CD4-positive, CD25-positive, alpha-beta regulatory T cell (primary cell): Measurements from ENCODE around the gene ZC2HC1B. TPM values are rescaled to one million over a fixed set of nuclear protein-coding genes. Genes with fewer than 3 reads are reported as not detected.
"Not testable (repeated sequence)": the region's sequence is repeated elsewhere in the genome, so short reads cannot be mapped to it uniquely, and the experiment has no call there.

ENCODE experiments used
- ATAC-seq, 2 donors: fragments of 150-1000 bp; cut with Tn5 transposase; one replicate each; pipeline ENCODE4 v1.10.0; 2021; ENCODE audit warnings: low read depth in 2 of 2, moderate number of reproducible peaks in 2 of 2, moderate library complexity in 1 of 2
- DNase-seq, 3 donors: peaks; one replicate each; pipeline versions ENCODE4 v3.0.0 to v3.0.0-alpha.2; 2012 to 2022; ENCODE audit warnings: mixed read lengths in 1 of 3
- H3K27ac ChIP-seq: one replicate; pipeline ENCODE4 v1.7.0; 2013; ENCODE audit warnings: mild to moderate bottlenecking, low read length; ENCODE audit not compliant: insufficient read depth, poor library complexity, severe bottlenecking
- H3K27me3 ChIP-seq: one replicate; pipeline ENCODE4 v1.7.0; 2013; ENCODE audit warnings: low read length; ENCODE audit not compliant: control insufficient read depth, insufficient read depth
- H3K36me3 ChIP-seq: one replicate; pipeline ENCODE4 v1.7.0; 2013; ENCODE audit warnings: mild to moderate bottlenecking, low read length, moderate library complexity; ENCODE audit not compliant: control insufficient read depth, insufficient read depth
- H3K4me1 ChIP-seq: 2 replicates; pipeline ENCODE4 v1.7.0; 2013; ENCODE audit warnings: mild to moderate bottlenecking, low read length; ENCODE audit not compliant: insufficient read depth, control insufficient read depth, poor library complexity, severe bottlenecking
- H3K4me3 ChIP-seq: one replicate; pipeline ENCODE4 v1.7.0; 2013; ENCODE audit warnings: low read depth, mild to moderate bottlenecking, low read length, moderate library complexity
- H3K9me3 ChIP-seq, 2 experiments: 1 replicate in 1 of 2; 2 replicates in 1 of 2; pipeline ENCODE4 v1.7.0; 2013; ENCODE audit warnings: low read length in 2 of 2, mild to moderate bottlenecking in 1 of 2, moderate library complexity in 1 of 2; ENCODE audit not compliant: control insufficient read depth in 2 of 2
- H3K27ac Mint-ChIP-seq, 3 donors: one replicate each; pipeline ENCODE4 v1.8.0; 2020 to 2022; ENCODE audit warnings: mild to moderate bottlenecking in 3 of 3, mixed read lengths in 3 of 3, moderate library complexity in 2 of 3
- H3K27me3 Mint-ChIP-seq: one replicate; pipeline ENCODE4 v1.8.0; 2022; ENCODE audit warnings: mild to moderate bottlenecking, mixed read lengths
- H3K36me3 Mint-ChIP-seq: one replicate; pipeline ENCODE4 v1.8.0; 2020; ENCODE audit warnings: mixed read lengths
- H3K4me1 Mint-ChIP-seq, 4 donors: one replicate each; pipeline ENCODE4 v1.8.0; 2020 to 2022; ENCODE audit warnings: mixed read lengths in 4 of 4, mild to moderate bottlenecking in 1 of 4
- H3K4me3 Mint-ChIP-seq, 4 donors: one replicate each; pipeline ENCODE4 v1.8.0; 2020 to 2022; ENCODE audit warnings: mild to moderate bottlenecking in 4 of 4, mixed read lengths in 4 of 4, moderate library complexity in 3 of 4
- H3K9me3 Mint-ChIP-seq, 7 donors: one replicate each; pipeline ENCODE4 v1.8.0; 2020 to 2022; ENCODE audit warnings: mixed read lengths in 7 of 7, mild to moderate bottlenecking in 3 of 7, moderate library complexity in 2 of 7
- polyA plus RNA-seq, 4 donors: library from polyadenylated mRNA; unstranded; fragments of 300-500 nt; fragmentation: Illumina TruSeq; gene quantifications; one replicate each; pipeline ENCODE4 v1.2.3, GENCODE V29; 2021
- total RNA-seq: library from RNA; stranded (reverse); gene quantifications from one replicate; pipeline ENCODE4 v1.2.3, GENCODE V29; 2022

Gene ZC2HC1B
- total and polyA plus RNA-seq, 5 donors from 2014 or later: not detected

DNA sequence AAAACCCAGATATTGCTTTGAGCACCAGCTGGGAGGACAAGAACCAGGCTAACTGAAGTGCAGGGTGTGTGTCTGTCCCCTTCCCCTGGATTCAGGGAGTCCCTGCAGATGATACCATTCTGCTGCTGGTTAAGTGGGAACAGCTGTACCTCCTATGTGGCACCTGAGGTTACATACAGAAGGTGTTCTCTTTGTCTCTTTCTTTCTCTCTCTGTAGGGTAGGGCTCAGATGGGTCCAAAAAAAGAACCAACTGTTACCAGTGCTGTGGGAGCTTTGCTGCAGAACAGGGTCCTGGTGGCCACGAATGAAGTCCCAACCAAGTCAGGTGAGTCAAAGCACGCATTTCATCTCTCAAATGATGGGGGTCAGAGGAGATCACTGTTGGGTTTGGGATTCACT lies 38.6 kb downstream of the ZC2HC1B start:
- no peak for ATAC-seq
- H3K9me3 ChIP-seq: no peaks in the 10 kb centered on the region

DNA sequence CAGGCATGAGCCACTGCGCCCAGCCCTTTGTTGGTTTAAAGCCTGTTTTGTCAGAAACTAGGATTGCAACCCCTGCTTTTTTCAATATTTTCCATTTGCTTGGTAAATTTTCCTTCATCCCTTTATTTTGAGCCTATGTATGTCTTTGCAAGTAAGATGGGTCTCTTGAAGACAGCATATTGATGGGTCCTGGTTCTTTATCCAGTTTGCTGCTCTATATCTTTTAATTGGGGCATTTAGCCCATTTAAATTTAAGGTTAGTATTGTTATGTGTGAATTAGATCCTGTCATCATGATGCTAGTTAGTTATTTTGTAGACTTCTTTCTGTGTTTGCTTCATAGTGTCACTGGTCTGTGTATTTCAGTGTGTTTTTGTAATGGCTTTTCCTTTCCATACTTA lies 46.8 kb downstream of the ZC2HC1B start:
- Histone ChIP-seq H3K4me1 (no peaks in the 10 kb centered on the region), H3K36me3 (no peaks in the 10 kb centered on the region), H3K27ac (no peak overlapping the region), H3K4me3 (no peak overlapping the region), H3K9me3 (peaks cover 8 to 14% of the 10 kb centered on the region in 2 experiments), H3K27me3 (no peaks in the 10 kb centered on the region)
- DNase-seq (no peak), ATAC-seq (no peak)
- H3K27me3 Mint-ChIP-seq: no peaks in the 10 kb centered on the region
- H3K27ac Mint-ChIP-seq: no peak overlapping the region
- H3K9me3 Mint-ChIP-seq: peaks cover 4 to 24% (median 10%) of the 10 kb centered on the region in 7 donors
- H3K36me3 Mint-ChIP-seq: peaks cover 25% of the 10 kb centered on the region
- no peaks in the 10 kb centered on the region for H3K4me1 Mint-ChIP-seq
- no peak overlapping the region for H3K4me3 Mint-ChIP-seq

More for the DNA sequence above, 38.6 kb downstream of the ZC2HC1B start:
- DNase-seq: no peak
- no peak overlapping the region for H3K4me3 ChIP-seq
- no peaks in the 10 kb centered on the region for H3K36me3 ChIP-seq
- no peak overlapping the region for H3K27ac ChIP-seq
- H3K4me1 ChIP-seq: no peaks in the 10 kb centered on the region
- H3K27ac Mint-ChIP-seq: peak overlapping the region in 1 of 3 donors; percentile 43
- H3K36me3 Mint-ChIP-seq: peaks cover 16% of the 10 kb centered on the region
- H3K9me3 Mint-ChIP-seq: peaks cover 0 to 8% (median 1%) of the 10 kb centered on the region in 7 donors
- peaks cover 0 to 21% (median 9%) of the 10 kb centered on the region in 4 donors for H3K4me1 Mint-ChIP-seq
- H3K27me3 ChIP-seq: no peaks in the 10 kb centered on the region
- H3K4me3 Mint-ChIP-seq: no peak overlapping the region
- no peaks in the 10 kb centered on the region for H3K27me3 Mint-ChIP-seq

DNA sequence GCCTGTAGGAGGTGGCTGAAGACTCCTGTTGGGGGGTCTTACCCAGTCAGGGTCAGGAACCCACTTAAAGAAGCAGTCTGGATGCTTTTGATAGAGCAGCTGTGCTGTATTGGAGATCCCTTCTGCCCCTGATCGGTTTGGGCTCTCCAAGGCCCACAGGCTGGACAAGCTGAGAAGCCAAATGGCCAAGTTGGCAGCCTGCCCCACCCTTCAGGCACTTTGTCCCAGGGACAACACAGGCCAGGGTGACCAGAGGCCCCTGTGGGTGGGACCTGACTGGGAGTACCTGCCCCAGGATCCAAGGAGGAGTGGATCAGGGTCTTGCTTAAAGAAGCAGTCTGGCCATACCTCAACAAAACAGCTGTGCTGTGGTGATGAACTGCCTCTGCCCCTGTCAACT lies 48.4 kb downstream of the ZC2HC1B start:
- Mint-ChIP-seq H3K27ac (no peak overlapping the region), H3K4me3 (no peak overlapping the region), H3K9me3 (peaks cover 4 to 29% (median 10%) of the 10 kb centered on the region in 7 donors), H3K36me3 (peaks cover 30% of the 10 kb centered on the region), H3K4me1 (no peaks in the 10 kb centered on the region), H3K27me3 (no peaks in the 10 kb centered on the region)
- Histone ChIP-seq H3K4me3 (no peak overlapping the region), H3K9me3 (peaks cover 8 to 14% of the 10 kb centered on the region in 2 experiments), H3K4me1 (no peaks in the 10 kb centered on the region), H3K36me3 (no peaks in the 10 kb centered on the region), H3K27ac (no peak overlapping the region), H3K27me3 (peaks cover 1% of the 10 kb centered on the region)
- no peak for ATAC-seq
- no peak for DNase-seq

DNA sequence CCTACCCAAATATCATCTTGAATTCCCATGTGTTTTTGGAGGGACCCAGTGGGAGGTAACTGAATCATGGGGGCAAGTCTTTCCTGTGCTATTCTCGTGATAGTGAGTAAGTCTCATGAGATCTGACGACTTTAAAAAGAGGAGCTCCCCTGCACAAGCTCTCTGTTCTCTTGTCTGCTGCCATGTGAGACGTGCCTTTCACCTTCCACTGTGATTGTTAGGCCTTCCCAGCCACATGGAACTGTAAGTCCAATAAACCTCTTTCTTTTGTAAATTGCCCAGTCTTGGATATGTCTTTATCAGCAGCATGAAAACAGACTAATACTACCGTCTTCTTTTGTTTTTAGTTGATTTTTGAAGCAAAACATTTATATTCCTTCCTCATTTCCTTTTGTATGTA lies 52.8 kb downstream of the ZC2HC1B start:
- not testable (repeated sequence) for H3K27ac Mint-ChIP-seq, H3K4me1 Mint-ChIP-seq, H3K27me3 ChIP-seq, H3K27ac ChIP-seq, H3K36me3 ChIP-seq, H3K27me3 Mint-ChIP-seq, H3K4me3 ChIP-seq, H3K4me1 ChIP-seq, ATAC-seq, DNase-seq, H3K4me3 Mint-ChIP-seq
- H3K9me3 ChIP-seq: peaks cover 11 to 15% of the 10 kb centered on the region in 2 experiments
- H3K36me3 Mint-ChIP-seq: peaks cover 19% of the 10 kb centered on the region
- H3K9me3 Mint-ChIP-seq: peaks cover 3 to 23% (median 12%) of the 10 kb centered on the region in 7 donors

DNA sequence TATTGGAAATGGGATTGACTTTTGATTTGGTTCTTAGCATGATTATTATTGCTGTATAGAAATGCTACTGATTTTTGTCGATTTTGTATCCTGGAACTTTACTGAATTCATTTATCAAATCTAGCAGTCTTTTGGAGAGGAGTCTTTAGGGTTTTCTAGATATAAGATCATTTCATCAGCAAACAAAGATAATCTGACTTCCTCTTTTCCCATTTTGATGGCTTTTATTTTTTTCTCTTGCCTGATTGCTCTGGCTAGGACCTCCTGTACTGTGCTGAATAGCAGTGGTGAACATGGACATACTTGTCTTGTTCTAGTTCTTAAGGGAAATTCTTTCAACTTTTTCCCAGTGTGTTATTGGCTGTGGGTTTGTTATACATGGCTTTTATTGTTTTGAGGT lies 64.6 kb downstream of the ZC2HC1B start:
- H3K36me3 Mint-ChIP-seq: no peaks in the 10 kb centered on the region
- peaks cover 6 to 16% (median 7%) of the 10 kb centered on the region in 7 donors for H3K9me3 Mint-ChIP-seq
- DNase-seq: no peak
- Histone ChIP-seq H3K36me3 (no peaks in the 10 kb centered on the region), H3K4me3 (no peak overlapping the region), H3K9me3 (no peaks in the 10 kb centered on the region), H3K27me3 (no peaks in the 10 kb centered on the region), H3K27ac (no peak overlapping the region), H3K4me1 (no peaks in the 10 kb centered on the region)
- H3K4me3 Mint-ChIP-seq: no peak overlapping the region
- ATAC-seq: no peak
- H3K27me3 Mint-ChIP-seq: peaks cover 28% of the 10 kb centered on the region
- no peaks in the 10 kb centered on the region for H3K4me1 Mint-ChIP-seq
- no peak overlapping the region for H3K27ac Mint-ChIP-seq

DNA sequence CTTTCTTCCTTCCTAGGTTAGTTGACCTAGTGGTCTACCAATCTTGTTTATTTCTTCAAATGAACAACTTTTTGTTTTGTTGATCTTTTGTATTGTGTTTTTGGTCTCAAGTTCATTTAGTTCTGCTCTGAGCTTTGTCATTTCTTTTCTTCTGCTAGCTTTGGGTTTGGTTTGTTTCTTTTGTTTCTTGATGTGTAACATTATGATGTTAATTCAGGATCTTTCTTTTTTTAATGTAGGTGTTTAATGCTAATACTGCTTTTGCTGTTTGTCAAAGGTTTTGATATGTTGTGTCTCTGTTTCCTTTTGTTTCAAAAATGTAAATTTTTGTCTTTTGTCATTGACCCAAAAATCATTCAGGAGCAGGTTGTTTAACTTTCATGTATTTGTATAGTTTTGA lies 65.7 kb downstream of the ZC2HC1B start:
- H3K4me1 Mint-ChIP-seq: no peaks in the 10 kb centered on the region
- H3K27ac Mint-ChIP-seq: no peak overlapping the region
- H3K36me3 Mint-ChIP-seq: no peaks in the 10 kb centered on the region
- ATAC-seq: no peak
- Histone ChIP-seq H3K36me3 (no peaks in the 10 kb centered on the region), H3K4me1 (no peaks in the 10 kb centered on the region), H3K4me3 (no peak overlapping the region), H3K9me3 (no peaks in the 10 kb centered on the region), H3K27me3 (no peaks in the 10 kb centered on the region), H3K27ac (no peak overlapping the region)
- no peak for DNase-seq
- H3K27me3 Mint-ChIP-seq: peaks cover 33% of the 10 kb centered on the region
- H3K4me3 Mint-ChIP-seq: no peak overlapping the region
- H3K9me3 Mint-ChIP-seq: peaks cover 6 to 16% (median 7%) of the 10 kb centered on the region in 7 donors

DNA sequence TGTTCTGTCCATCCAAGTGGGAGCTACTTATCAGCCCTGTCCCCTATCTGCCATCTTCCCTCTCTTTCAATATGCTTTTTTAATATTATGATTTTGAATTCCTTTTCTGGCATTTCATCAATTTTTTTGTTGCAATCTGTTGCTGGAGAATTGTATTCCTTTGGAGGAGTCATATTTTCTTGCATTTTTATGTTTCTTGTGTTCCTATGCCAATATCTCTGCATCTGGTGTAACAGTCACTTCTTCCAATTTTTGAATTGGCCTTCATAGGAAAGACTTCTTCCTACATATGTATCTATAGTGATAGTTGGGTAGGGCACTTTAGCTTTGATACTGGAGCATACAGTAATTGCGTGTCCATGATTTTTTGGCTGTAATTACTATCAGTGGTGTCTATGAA lies 70.1 kb downstream of the ZC2HC1B start:
- peaks cover 3% of the 10 kb centered on the region for H3K27me3 ChIP-seq
- Mint-ChIP-seq H3K27ac (no peak overlapping the region), H3K4me1 (no peaks in the 10 kb centered on the region), H3K9me3 (peaks cover 2 to 12% (median 5%) of the 10 kb centered on the region in 7 donors), H3K36me3 (no peaks in the 10 kb centered on the region), H3K4me3 (no peak overlapping the region), H3K27me3 (peaks cover 18% of the 10 kb centered on the region)
- DNase-seq: no peak
- H3K4me1 ChIP-seq: no peaks in the 10 kb centered on the region
- ATAC-seq: no peak
- no peak overlapping the region for H3K27ac ChIP-seq
- no peaks in the 10 kb centered on the region for H3K9me3 ChIP-seq
- H3K4me3 ChIP-seq: no peak overlapping the region
- H3K36me3 ChIP-seq: no peaks in the 10 kb centered on the region

DNA sequence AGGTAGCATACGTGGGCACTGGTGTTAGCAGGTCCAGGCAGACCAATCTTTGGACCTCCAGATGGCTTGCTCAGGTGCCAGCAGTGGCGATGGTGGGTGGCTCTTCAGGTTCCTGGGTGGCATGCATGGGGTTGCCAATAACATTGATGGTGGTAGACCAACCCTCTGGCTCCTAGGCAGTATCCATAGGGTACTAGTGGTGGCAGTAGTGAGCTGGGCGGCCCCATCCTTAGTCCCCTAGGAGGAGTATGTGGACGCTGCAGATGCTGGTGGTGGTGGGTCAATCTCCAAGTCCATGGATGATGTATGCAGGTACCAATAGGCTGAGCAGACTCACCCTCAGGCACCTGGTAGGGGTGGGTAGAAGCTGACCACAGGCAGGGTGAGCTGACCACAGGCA lies 70.6 kb downstream of the ZC2HC1B start:
- Histone ChIP-seq H3K27me3 (peaks cover 3% of the 10 kb centered on the region), H3K4me3 (no peak overlapping the region), H3K36me3 (no peaks in the 10 kb centered on the region), H3K27ac (no peak overlapping the region), H3K4me1 (no peaks in the 10 kb centered on the region), H3K9me3 (no peaks in the 10 kb centered on the region)
- Mint-ChIP-seq H3K4me3 (no peak overlapping the region), H3K27me3 (peaks cover 12% of the 10 kb centered on the region), H3K4me1 (peaks cover under 1 to 2% (median 1%) of the 10 kb centered on the region in 4 donors), H3K36me3 (no peaks in the 10 kb centered on the region), H3K9me3 (peaks cover 0 to 12% (median 5%) of the 10 kb centered on the region in 7 donors), H3K27ac (no peak overlapping the region)
- DNase-seq (no peak), ATAC-seq (no peak)
